IMR-90 (cell line): ENCODE measurements around the gene FOXP1. TPM values are rescaled to one million over a fixed set of nuclear protein-coding genes. Genes with fewer than 3 reads are reported as not detected.

Experiments
- CHD1 ChIP-seq: IDR thresholded peaks from 2 replicates; pipeline ENCODE4 v1.6.1; 2012; ENCODE audit warnings: low read depth, low read length, improper control_type of control experiment
- MAFK ChIP-seq: IDR thresholded peaks from 2 replicates; pipeline ENCODE4 v1.6.1; 2012; ENCODE audit warnings: low read depth, low read length, improper control_type of control experiment
- POLR2A ChIP-seq: IDR thresholded peaks from 2 replicates; pipeline ENCODE4 v1.6.1; 2012; ENCODE audit warnings: mild to moderate bottlenecking, low read depth, low read length
- RAD21 ChIP-seq: IDR thresholded peaks from 2 replicates; pipeline ENCODE4 v1.6.1; 2012; ENCODE audit warnings: low read length, improper control_type of control experiment
- RFX5 ChIP-seq: IDR thresholded peaks from 2 replicates; pipeline ENCODE4 v1.8.0; 2012; ENCODE audit warnings: low read depth, mild to moderate bottlenecking, low read length, moderate library complexity
- SMC3 ChIP-seq: fragments of 150-350 bp; IDR thresholded peaks from 2 replicates; pipeline ENCODE4 v1.6.1; 2016; ENCODE audit warnings: low read depth, mild to moderate bottlenecking, antibody characterized with exemption, low read length, moderate library complexity
- polyA plus RNA-seq, 3 experiments: library from polyadenylated mRNA; depleted of rRNA; stranded (reverse); fragments of >200 nt; gene quantifications; 2 replicates each; pipeline ENCODE4 v1.2.3, GENCODE V29; 2012; ENCODE audit warnings: low replicate concordance in 1 of 3
- total RNA-seq: library from RNA; depleted of rRNA; stranded (reverse); fragments of >200 nt; gene quantifications from 2 replicates; pipeline ENCODE4 v1.2.3, GENCODE V29; 2012
- TF ChIP-seq, protein P1 (sequence below): fragments of 150-350 bp; IDR thresholded peaks from 2 replicates; pipeline ENCODE4 v1.6.1; 2017; ENCODE audit warnings: mild to moderate bottlenecking, antibody characterized with exemption, low read length, low read depth

FOXP1 gene
- total and polyA plus RNA-seq, 2 of the 4 experiments (the other 2 are of a cell fraction), result 37.0 to 132 TPM

- TF ChIP-seq, protein P1, sequence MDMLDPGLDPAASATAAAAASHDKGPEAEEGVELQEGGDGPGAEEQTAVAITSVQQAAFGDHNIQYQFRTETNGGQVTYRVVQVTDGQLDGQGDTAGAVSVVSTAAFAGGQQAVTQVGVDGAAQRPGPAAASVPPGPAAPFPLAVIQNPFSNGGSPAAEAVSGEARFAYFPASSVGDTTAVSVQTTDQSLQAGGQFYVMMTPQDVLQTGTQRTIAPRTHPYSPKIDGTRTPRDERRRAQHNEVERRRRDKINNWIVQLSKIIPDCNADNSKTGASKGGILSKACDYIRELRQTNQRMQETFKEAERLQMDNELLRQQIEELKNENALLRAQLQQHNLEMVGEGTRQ, result no peak
- TF ChIP-seq MAFK, result no peak
- TF ChIP-seq CHD1, result no peak
- TF ChIP-seq POLR2A, result no peak
- no peak for TF ChIP-seq RAD21
- no peak for TF ChIP-seq SMC3
- TF ChIP-seq RFX5, result no peak
These were observed 475.6 kb downstream of the FOXP1 start (continued) for GRCh38 chr3:71107926-71108325.
